Measurements from ENCODE around the gene CENPX.

Gene CENPX

GRCh38 chr17:82012261-82012639, 10.4 kb downstream of the CENPX start:
- DNase-seq (ENCODE audit: low read depth in 2 of 2): no peak

GRCh38 chr17:82011617-82012187, 11.0 kb downstream of the CENPX start:
- no peak for DNase-seq (ENCODE audit: low read depth in 2 of 2)

- DNase-seq (ENCODE audit: low read depth in 2 of 2): no peak
Observed at GRCh38 chr17:82010575-82011525, 11.8 kb downstream of the CENPX start.

- DNase-seq (ENCODE audit: low read depth in 2 of 2): no peak
Observed at GRCh38 chr17:82009413-82009812, 13.3 kb downstream of the CENPX start.

- DNase-seq (ENCODE audit: low read depth in 2 of 2): no peak
Observed at GRCh38 chr17:82008941-82009405, 13.7 kb downstream of the CENPX start.

GRCh38 chr17:82008258-82008940, 14.3 kb downstream of the CENPX start:
- DNase-seq (ENCODE audit: low read depth in 2 of 2): no peak

- no peak for DNase-seq (ENCODE audit: low read depth in 2 of 2)
Observed at GRCh38 chr17:82007495-82008257, 15.0 kb downstream of the CENPX start.

- no peak for DNase-seq (ENCODE audit: low read depth in 2 of 2)
Observed at GRCh38 chr17:82007228-82007494, 15.5 kb downstream of the CENPX start.

- no peak for DNase-seq (ENCODE audit: low read depth in 2 of 2)
Observed at GRCh38 chr17:82006468-82007227, 16.0 kb downstream of the CENPX start.

- no peak for DNase-seq (ENCODE audit: low read depth in 2 of 2)
Observed at GRCh38 chr17:82005701-82006348, 16.9 kb downstream of the CENPX start.

GRCh38 chr17:82004517-82005455, 17.9 kb downstream of the CENPX start:
- no peak for DNase-seq (ENCODE audit: low read depth in 2 of 2)

- DNase-seq (ENCODE audit: low read depth in 2 of 2): peak in 1 of 2 donors; percentile 20
Observed at GRCh38 chr17:82003411-82004381, 19.0 kb downstream of the CENPX start.

GRCh38 chr17:82001571-82002056, 21.1 kb downstream of the CENPX start:
- DNase-seq (ENCODE audit: low read depth in 2 of 2): no peak

- no peak for DNase-seq (ENCODE audit: low read depth in 2 of 2)
Observed at GRCh38 chr17:82000803-82001570, 21.7 kb downstream of the CENPX start.

- DNase-seq (ENCODE audit: low read depth in 2 of 2): no peak
Observed at GRCh38 chr17:81999976-82000802, 22.5 kb downstream of the CENPX start.

GRCh38 chr17:81999587-81999975, 23.1 kb downstream of the CENPX start:
- no peak for DNase-seq (ENCODE audit: low read depth in 2 of 2)
